PC-3 (cell line): ENCODE data around the gene TFDP1. TPM values are rescaled to one million over a fixed set of nuclear protein-coding genes. Genes with fewer than 3 reads are reported as not detected.

Source experiments
- ATAC-seq: fragments of 200-7000 bp; cut with Tn5 transposase; 2 replicates; pipeline ENCODE4 v1.9.1; 2020; ENCODE audit warnings: mild to moderate bottlenecking, moderate library complexity
- BruUV-seq: library from RNA; stranded (reverse); fragments of 400-500 nt; replicated peaks from 2 replicates; lab custom pipeline; 2021; lab: Mats Ljungman, UMichigan
- CTCF ChIA-PET: fragments of 300-600 bp; sonication (Branson Sonifier 250); formaldehyde crosslinking; loops from one replicate; lab custom pipeline; 2022; ENCODE audit warnings: antibody characterized with exemption; lab: Charles Lee
- POLR2A ChIA-PET: fragments of 300-600 bp; sonication (Branson Sonifier 250); formaldehyde crosslinking; loops from one replicate; lab custom pipeline; 2022; ENCODE audit warnings: antibody characterized with exemption; ENCODE audit not compliant: unreplicated experiment; lab: Charles Lee
- DNase-seq: peaks from one replicate; pipeline ENCODE4 v3.0.0-alpha.2; 2015
- H2AFZ ChIP-seq: fragments of 300-600 bp; sonication (generic); 2 replicates; pipeline ENCODE4 v1.6.0; 2016; ENCODE audit warnings: antibody characterized with exemption, low read length
- H3F3A ChIP-seq: fragments of 300-600 bp; sonication (generic); one replicate; pipeline ENCODE4 v1.6.0; 2017; ENCODE audit warnings: antibody characterized with exemption, low read length, control low read depth, mild to moderate bottlenecking; ENCODE audit not compliant: unreplicated experiment
- H3K27ac ChIP-seq: fragments of 300-600 bp; sonication (generic); 2 replicates; pipeline ENCODE4 v1.5.1; 2016; ENCODE audit warnings: mild to moderate bottlenecking, low read length
- H3K27me3 ChIP-seq: fragments of 300-600 bp; sonication (generic); 2 replicates; pipeline ENCODE4 v1.6.1; 2016; ENCODE audit warnings: low read length, mixed read lengths
- H3K36me3 ChIP-seq: fragments of 300-600 bp; sonication (generic); 2 replicates; pipeline ENCODE4 v1.6.1; 2016; ENCODE audit warnings: low read depth, mixed run types, low read length, mixed read lengths
- H3K4me1 ChIP-seq: fragments of 300-600 bp; sonication (generic); 2 replicates; pipeline ENCODE4 v1.5.1; 2016; ENCODE audit warnings: low read length; ENCODE audit not compliant: insufficient read depth
- H3K4me2 ChIP-seq: fragments of 300-600 bp; sonication (generic); 2 replicates; pipeline ENCODE4 v1.6.0; 2016; ENCODE audit warnings: low read length
- H3K4me3 ChIP-seq: fragments of 300-600 bp; sonication (generic); 2 replicates; pipeline ENCODE4 v1.5.1; 2016; ENCODE audit warnings: mild to moderate bottlenecking, low read length, mixed read lengths
- H3K79me2 ChIP-seq: fragments of 300-600 bp; sonication (generic); 2 replicates; pipeline ENCODE4 v1.6.1; 2017; ENCODE audit warnings: low read length, mixed read lengths
- H3K9ac ChIP-seq: fragments of 300-600 bp; sonication (generic); 2 replicates; pipeline ENCODE4 v1.6.0; 2016; ENCODE audit warnings: mild to moderate bottlenecking, low read length
- H3K9me2 ChIP-seq: fragments of 300-600 bp; sonication (generic); replicated peaks from 2 replicates; pipeline ENCODE4 v1.6.1; 2016; ENCODE audit warnings: mixed run types, low read length, mixed read lengths
- H3K9me3 ChIP-seq: fragments of 300-600 bp; sonication (generic); 2 replicates; pipeline ENCODE4 v1.6.1; 2016; ENCODE audit warnings: low read length, mixed read lengths
- H4K20me1 ChIP-seq: fragments of 300-600 bp; sonication (generic); 2 replicates; pipeline ENCODE4 v1.6.1; 2016; ENCODE audit warnings: low read length, mixed read lengths
- EZH2 ChIP-seq: fragments of 300-600 bp; sonication (generic); IDR thresholded peaks from one replicate; pipeline ENCODE4 v1.6.1; 2017; ENCODE audit warnings: antibody characterized with exemption, mild to moderate bottlenecking, low read length; ENCODE audit not compliant: unreplicated experiment
- EZH2phosphoT487 ChIP-seq: fragments of 300-600 bp; sonication (generic); IDR thresholded peaks from 2 replicates; pipeline ENCODE4 v1.6.1; 2018; ENCODE audit warnings: mild to moderate bottlenecking, antibody characterized with exemption, low read length, borderline replicate concordance
- intact Hi-C: fragments of 100-400 bp; cut with micrococcal nuclease; formaldehyde crosslinking; loops from 2 replicates; pipeline ENCODE4 v1.9.0; 2023
- total RNA-seq: library from RNA; depleted of rRNA; stranded (reverse); fragments of >200 nt; gene quantifications from 2 replicates; pipeline ENCODE4 v1.2.3, GENCODE V29; 2014
- TF ChIP-seq, protein P1 (sequence below): fragments of 300-600 bp; sonication (generic); conservative IDR thresholded peaks from 2 replicates; pipeline ENCODE4 v1.5.1; 2017; ENCODE audit warnings: antibody characterized with exemption, low read depth, mild to moderate bottlenecking, low read length

The TFDP1 gene
- total RNA-seq, 1 experiment from 2014 or later: 89.5 TPM

- peak overlapping the region; percentile 62 for H3K4me3 ChIP-seq
- no peaks in the 10 kb centered on the region for H3K9me2 ChIP-seq
- DNase-seq (no peak), ATAC-seq (peak; percentile 70)
- no TSS peak for BruUV-seq
- no peaks in the 10 kb centered on the region for H3K79me2 ChIP-seq
- H3F3A ChIP-seq: no peaks in the 10 kb centered on the region
- H3K27me3 ChIP-seq: no peaks in the 10 kb centered on the region
- H4K20me1 ChIP-seq: no peaks in the 10 kb centered on the region
- ChIA-PET POLR2A (no interaction called here), CTCF (no interaction called here)
- TF ChIP-seq EZH2phosphoT487 (no peak), EZH2 (no peak)
- TF ChIP-seq, protein P1, sequence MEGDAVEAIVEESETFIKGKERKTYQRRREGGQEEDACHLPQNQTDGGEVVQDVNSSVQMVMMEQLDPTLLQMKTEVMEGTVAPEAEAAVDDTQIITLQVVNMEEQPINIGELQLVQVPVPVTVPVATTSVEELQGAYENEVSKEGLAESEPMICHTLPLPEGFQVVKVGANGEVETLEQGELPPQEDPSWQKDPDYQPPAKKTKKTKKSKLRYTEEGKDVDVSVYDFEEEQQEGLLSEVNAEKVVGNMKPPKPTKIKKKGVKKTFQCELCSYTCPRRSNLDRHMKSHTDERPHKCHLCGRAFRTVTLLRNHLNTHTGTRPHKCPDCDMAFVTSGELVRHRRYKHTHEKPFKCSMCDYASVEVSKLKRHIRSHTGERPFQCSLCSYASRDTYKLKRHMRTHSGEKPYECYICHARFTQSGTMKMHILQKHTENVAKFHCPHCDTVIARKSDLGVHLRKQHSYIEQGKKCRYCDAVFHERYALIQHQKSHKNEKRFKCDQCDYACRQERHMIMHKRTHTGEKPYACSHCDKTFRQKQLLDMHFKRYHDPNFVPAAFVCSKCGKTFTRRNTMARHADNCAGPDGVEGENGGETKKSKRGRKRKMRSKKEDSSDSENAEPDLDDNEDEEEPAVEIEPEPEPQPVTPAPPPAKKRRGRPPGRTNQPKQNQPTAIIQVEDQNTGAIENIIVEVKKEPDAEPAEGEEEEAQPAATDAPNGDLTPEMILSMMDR: no peak
- H3K9me3 ChIP-seq: no peaks in the 10 kb centered on the region
- intact Hi-C loops: no loop called here
- peak overlapping the region; percentile 74 for H3K4me2 ChIP-seq
- H3K4me1 ChIP-seq: peaks cover 16% of the 10 kb centered on the region
- H2AFZ ChIP-seq: peak overlapping the region; percentile 59; the same call in 1 of the 2 replicates
- H3K9ac ChIP-seq: no peak overlapping the region
- no peak overlapping the region for H3K27ac ChIP-seq
- H3K36me3 ChIP-seq: no peaks in the 10 kb centered on the region
Observed at GRCh38 chr13:113537909-113538688, 46.5 kb upstream of the TFDP1 start.

DNA sequence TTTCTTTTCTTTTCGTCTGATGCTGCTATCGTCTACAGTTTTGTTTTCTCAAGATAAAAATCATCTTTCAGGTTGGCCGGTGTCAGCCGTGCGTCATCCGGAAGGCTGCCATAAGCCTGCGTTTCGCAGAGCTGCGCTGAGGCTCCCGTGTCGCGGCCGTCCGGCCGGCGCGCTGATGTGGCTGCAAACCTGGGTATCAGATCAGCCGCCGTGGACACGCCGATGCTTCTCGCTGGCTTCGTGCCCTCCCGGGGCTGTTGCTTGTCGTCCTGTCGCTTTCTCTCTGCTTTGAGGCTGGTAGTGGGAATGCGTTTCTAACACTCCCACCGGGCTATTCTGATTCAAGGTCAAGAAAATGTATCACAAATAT lies 45.9 kb upstream of the TFDP1 start:
- CTCF ChIA-PET: interaction anchor here (0.5 kb wide), 1 partner anchor 658 kb away, joined by 3 read pairs; no protein-coding TSS in a partner anchor
- Histone ChIP-seq H2AFZ (peak overlapping the region; percentile 59; the same call in 1 of the 2 replicates), H3K9ac (no peak overlapping the region), H3F3A (no peaks in the 10 kb centered on the region), H3K4me3 (peak overlapping the region; percentile 62), H3K27ac (no peak overlapping the region), H4K20me1 (no peaks in the 10 kb centered on the region), H3K9me3 (no peaks in the 10 kb centered on the region), H3K9me2 (no peaks in the 10 kb centered on the region), H3K36me3 (no peaks in the 10 kb centered on the region), H3K79me2 (no peaks in the 10 kb centered on the region), H3K27me3 (no peaks in the 10 kb centered on the region), H3K4me2 (peak overlapping the region; percentile 74), H3K4me1 (peaks cover 13% of the 10 kb centered on the region)
- ATAC-seq: peak; percentile 86
- intact Hi-C loops: no loop called here
- BruUV-seq: no TSS peak
- TF ChIP-seq EZH2phosphoT487 (no peak), EZH2 (no peak)
- TF ChIP-seq, protein P1: no peak
- DNase-seq: peak; percentile 69
- POLR2A ChIA-PET: no interaction called here

GRCh38 chr13:113539176-113539575 lies 45.4 kb upstream of the TFDP1 start:
- H3F3A ChIP-seq: no peaks in the 10 kb centered on the region
- H3K27ac ChIP-seq: no peak overlapping the region
- no peaks in the 10 kb centered on the region for H3K79me2 ChIP-seq
- TF ChIP-seq EZH2phosphoT487: no peak
- no peak for TF ChIP-seq EZH2
- TF ChIP-seq, protein P1: no peak
- H3K4me1 ChIP-seq: peaks cover 8% of the 10 kb centered on the region; the same call in 1 of the 2 replicates
- H3K36me3 ChIP-seq: no peaks in the 10 kb centered on the region
- no peaks in the 10 kb centered on the region for H3K9me3 ChIP-seq
- intact Hi-C loops: no loop called here
- no peak for ATAC-seq
- H3K9me2 ChIP-seq: no peaks in the 10 kb centered on the region
- peak overlapping the region; percentile 74 for H3K4me2 ChIP-seq
- no peaks in the 10 kb centered on the region for H4K20me1 ChIP-seq
- POLR2A ChIA-PET: no interaction called here
- H2AFZ ChIP-seq: no peak overlapping the region
- no peak for DNase-seq
- H3K9ac ChIP-seq: no peak overlapping the region
- H3K27me3 ChIP-seq: no peaks in the 10 kb centered on the region
- no TSS peak for BruUV-seq
- peak overlapping the region; percentile 62; the same call in 1 of the 2 replicates for H3K4me3 ChIP-seq
- CTCF ChIA-PET: interaction anchor here (0.5 kb wide), 1 partner anchor 657 kb away, joined by 3 read pairs; no protein-coding TSS in a partner anchor
